Activated CD8-positive, alpha-beta memory T cell treated with anti-CD3 and anti-CD28 coated beads for 48 hours (primary cell): ENCODE data around the gene IGFBPL1.

ENCODE experiments used
- DNase-seq, 3 experiments: peaks; one replicate each; pipeline ENCODE4 v3.0.0-alpha.2; 2020; ENCODE audit warnings: low read depth in 2 of 3, low spot score in 2 of 3

Gene IGFBPL1

GRCh38 chr9:38432922-38433510 is 8.8 kb upstream of the IGFBPL1 start:
- DNase-seq, result no peak

- DNase-seq, result no peak
Observed at GRCh38 chr9:38431116-38431515, 6.9 kb upstream of the IGFBPL1 start.

- no peak for DNase-seq
Observed at GRCh38 chr9:38428062-38428461, 3.8 kb upstream of the IGFBPL1 start.

- no peak for DNase-seq
Observed at GRCh38 chr9:38424918-38425317, 664 bp upstream of the IGFBPL1 start.

- DNase-seq, result no peak
Observed at GRCh38 chr9:38423273-38423972, 831 bp downstream of the IGFBPL1 start.

GRCh38 chr9:38422555-38423260 is 1.5 kb downstream of the IGFBPL1 start:
- no peak for DNase-seq

GRCh38 chr9:38421498-38422211 is 2.6 kb downstream of the IGFBPL1 start:
- no peak for DNase-seq

- DNase-seq, result no peak
Observed at GRCh38 chr9:38419181-38419580, 5.1 kb downstream of the IGFBPL1 start.

GRCh38 chr9:38418366-38418765 is 5.9 kb downstream of the IGFBPL1 start:
- DNase-seq, result no peak

GRCh38 chr9:38417003-38417945 is 7.0 kb downstream of the IGFBPL1 start:
- peak in 1 of 3 experiments; percentile 24 for DNase-seq

GRCh38 chr9:38416461-38416860 is 7.8 kb downstream of the IGFBPL1 start:
- no peak for DNase-seq

- DNase-seq, result no peak
Observed at GRCh38 chr9:38415856-38416255, 8.4 kb downstream of the IGFBPL1 start.

GRCh38 chr9:38414040-38414723 is 10.1 kb downstream of the IGFBPL1 start:
- DNase-seq, result no peak

- no peak for DNase-seq
Observed at GRCh38 chr9:38413283-38413682, 11.0 kb downstream of the IGFBPL1 start.

GRCh38 chr9:38412751-38413150 is 11.5 kb downstream of the IGFBPL1 start:
- DNase-seq, result no peak

GRCh38 chr9:38408719-38409118 is 15.5 kb downstream of the IGFBPL1 start:
- no peak for DNase-seq

- DNase-seq, result no peak
Observed at GRCh38 chr9:38406476-38407186, 17.6 kb downstream of the IGFBPL1 start.

GRCh38 chr9:38405785-38406184 is 18.5 kb downstream of the IGFBPL1 start:
- DNase-seq, result no peak

- DNase-seq, result no peak
Observed at GRCh38 chr9:38404314-38404713, 19.9 kb downstream of the IGFBPL1 start.
